HG03565 (cell line): ENCODE results near the gene RSAD1.

Experiments
- ATAC-seq: cut with Tn5 transposase; IDR thresholded peaks from one replicate; pipeline ENCODE4 v1.9.1; 2021; ENCODE audit warnings: mild to moderate bottlenecking, moderate library complexity; ENCODE audit not compliant: unreplicated experiment

RSAD1 gene

GRCh38 chr17:50457621-50458020 is 21.0 kb upstream of the RSAD1 start:
- no peak for ATAC-seq

GRCh38 chr17:50458270-50458669 is 20.4 kb upstream of the RSAD1 start:
- no peak for ATAC-seq

- ATAC-seq, result no peak
These were observed 19.7 kb upstream of the RSAD1 start for GRCh38 chr17:50458701-50459676.

GRCh38 chr17:50459756-50460155 is 18.9 kb upstream of the RSAD1 start:
- ATAC-seq, result no peak

- no peak for ATAC-seq
These were observed 17.7 kb upstream of the RSAD1 start for GRCh38 chr17:50460831-50461526.

GRCh38 chr17:50461550-50462132 is 17.0 kb upstream of the RSAD1 start:
- no peak for ATAC-seq

- ATAC-seq, result no peak
These were observed 16.2 kb upstream of the RSAD1 start for GRCh38 chr17:50462446-50462845.

- no peak for ATAC-seq
These were observed 14.5 kb upstream of the RSAD1 start for GRCh38 chr17:50464121-50464520.

GRCh38 chr17:50464736-50465135 is 13.9 kb upstream of the RSAD1 start:
- ATAC-seq, result no peak

GRCh38 chr17:50465171-50465570 is 13.5 kb upstream of the RSAD1 start:
- ATAC-seq, result no peak

GRCh38 chr17:50465635-50466034 is 13.0 kb upstream of the RSAD1 start:
- no peak for ATAC-seq

- no peak for ATAC-seq
These were observed 12.1 kb upstream of the RSAD1 start for GRCh38 chr17:50466371-50467113.

GRCh38 chr17:50467114-50467854 is 11.4 kb upstream of the RSAD1 start:
- no peak for ATAC-seq

GRCh38 chr17:50467855-50468303 is 10.8 kb upstream of the RSAD1 start:
- no peak for ATAC-seq

- ATAC-seq, result no peak
These were observed 10.1 kb upstream of the RSAD1 start, which contains the start of gene CHAD for GRCh38 chr17:50468304-50469207. TSS of gene CHAD (minus strand) at chr17:50468880. CDS start at chr17:50468813, 67 bp downstream.

- no peak for ATAC-seq
These were observed 9.5 kb upstream of the RSAD1 start for GRCh38 chr17:50469208-50469605.

GRCh38 chr17:50469671-50470305 is 8.9 kb upstream of the RSAD1 start:
- no peak for ATAC-seq

- ATAC-seq, result no peak
These were observed 8.2 kb upstream of the RSAD1 start for GRCh38 chr17:50470426-50470825.
